WERI-Rb-1 (cell line): Measurements from ENCODE around the gene GABBR2.

Experiments
- DNase-seq: peaks from one replicate; pipeline ENCODE4 v3.0.0-alpha.2; 2020
- H3K27ac ChIP-seq: fragments of 250-450 bp; sonication (Bioruptor Pico); 2 replicates; pipeline ENCODE4 v1.5.1; 2020; ENCODE audit warnings: mild to moderate bottlenecking, moderate library complexity
- H3K27me3 ChIP-seq: fragments of 250-450 bp; sonication (Bioruptor Pico); 2 replicates; pipeline ENCODE4 v1.5.1; 2021; ENCODE audit warnings: mild to moderate bottlenecking, low read depth, moderate library complexity; ENCODE audit not compliant: insufficient read depth, severe bottlenecking
- H3K36me3 ChIP-seq: fragments of 250-450 bp; sonication (Bioruptor Pico); 2 replicates; pipeline ENCODE4 v1.5.1; 2020; ENCODE audit warnings: mild to moderate bottlenecking, moderate library complexity
- H3K4me3 ChIP-seq: 2 replicates; pipeline ENCODE4 v1.5.1; 2011; ENCODE audit warnings: low read depth, mild to moderate bottlenecking, control low read depth, low read length
- H3K9me3 ChIP-seq: fragments of 250-450 bp; sonication (Bioruptor Pico); 2 replicates; pipeline ENCODE4 v1.5.1; 2021; ENCODE audit warnings: mild to moderate bottlenecking, moderate library complexity; ENCODE audit not compliant: severe bottlenecking
- TF ChIP-seq, protein P1 (sequence below): IDR thresholded peaks from 2 replicates; pipeline ENCODE4 v1.5.1; 2011; ENCODE audit warnings: low read depth, mild to moderate bottlenecking, control low read depth, inconsistent platforms, low read length

Gene GABBR2

DNA sequence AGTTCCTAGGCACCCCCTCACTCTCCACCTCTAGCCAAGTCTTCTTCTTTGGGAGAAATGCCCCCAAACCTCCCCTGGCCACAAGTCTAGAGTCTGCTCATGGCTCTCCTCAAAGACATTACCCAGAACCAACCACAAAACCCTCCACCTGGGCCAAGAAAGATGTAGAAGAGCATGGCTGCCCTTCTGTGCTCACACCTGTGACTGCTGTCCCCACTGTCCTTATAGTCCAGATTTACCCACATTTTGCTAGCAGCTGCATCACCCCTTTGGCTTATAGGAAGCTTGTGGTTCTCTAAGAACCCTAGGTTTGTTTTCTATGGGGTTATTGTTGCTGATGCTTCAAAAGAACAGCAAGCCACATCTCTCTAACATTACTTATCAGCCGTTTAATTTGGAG is 6.1 kb upstream of the GABBR2 start:
- Histone ChIP-seq H3K9me3 (no peaks in the 10 kb centered on the region), H3K27ac (no peak overlapping the region), H3K36me3 (no peaks in the 10 kb centered on the region), H3K27me3 (no peaks in the 10 kb centered on the region), H3K4me3 (no peak overlapping the region)
- TF ChIP-seq, protein P1, sequence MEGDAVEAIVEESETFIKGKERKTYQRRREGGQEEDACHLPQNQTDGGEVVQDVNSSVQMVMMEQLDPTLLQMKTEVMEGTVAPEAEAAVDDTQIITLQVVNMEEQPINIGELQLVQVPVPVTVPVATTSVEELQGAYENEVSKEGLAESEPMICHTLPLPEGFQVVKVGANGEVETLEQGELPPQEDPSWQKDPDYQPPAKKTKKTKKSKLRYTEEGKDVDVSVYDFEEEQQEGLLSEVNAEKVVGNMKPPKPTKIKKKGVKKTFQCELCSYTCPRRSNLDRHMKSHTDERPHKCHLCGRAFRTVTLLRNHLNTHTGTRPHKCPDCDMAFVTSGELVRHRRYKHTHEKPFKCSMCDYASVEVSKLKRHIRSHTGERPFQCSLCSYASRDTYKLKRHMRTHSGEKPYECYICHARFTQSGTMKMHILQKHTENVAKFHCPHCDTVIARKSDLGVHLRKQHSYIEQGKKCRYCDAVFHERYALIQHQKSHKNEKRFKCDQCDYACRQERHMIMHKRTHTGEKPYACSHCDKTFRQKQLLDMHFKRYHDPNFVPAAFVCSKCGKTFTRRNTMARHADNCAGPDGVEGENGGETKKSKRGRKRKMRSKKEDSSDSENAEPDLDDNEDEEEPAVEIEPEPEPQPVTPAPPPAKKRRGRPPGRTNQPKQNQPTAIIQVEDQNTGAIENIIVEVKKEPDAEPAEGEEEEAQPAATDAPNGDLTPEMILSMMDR, result no peak
- no peak for DNase-seq

DNA sequence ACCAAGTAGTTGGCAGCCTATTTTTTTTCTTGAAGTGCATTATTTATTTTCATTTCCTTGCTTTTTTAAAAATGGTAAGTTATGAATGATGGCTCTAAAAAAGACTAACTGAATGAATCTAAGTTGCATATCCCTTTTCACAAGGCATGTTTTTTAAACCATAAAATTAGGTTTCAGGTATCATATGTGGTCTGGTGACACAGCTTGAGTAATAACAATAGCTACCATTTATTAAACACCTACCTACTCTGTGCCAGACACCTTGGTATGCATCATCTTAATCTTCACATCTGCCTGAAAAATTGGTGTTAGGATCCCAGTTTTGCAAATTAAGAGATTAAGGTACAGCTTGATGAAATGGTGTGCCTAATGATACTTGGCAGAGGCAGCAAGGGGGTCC is 4.3 kb upstream of the GABBR2 start:
- Histone ChIP-seq H3K9me3 (no peaks in the 10 kb centered on the region), H3K36me3 (no peaks in the 10 kb centered on the region), H3K27me3 (no peaks in the 10 kb centered on the region), H3K27ac (no peak overlapping the region), H3K4me3 (no peak overlapping the region)
- DNase-seq, result no peak
- TF ChIP-seq, protein P1, result no peak

DNA sequence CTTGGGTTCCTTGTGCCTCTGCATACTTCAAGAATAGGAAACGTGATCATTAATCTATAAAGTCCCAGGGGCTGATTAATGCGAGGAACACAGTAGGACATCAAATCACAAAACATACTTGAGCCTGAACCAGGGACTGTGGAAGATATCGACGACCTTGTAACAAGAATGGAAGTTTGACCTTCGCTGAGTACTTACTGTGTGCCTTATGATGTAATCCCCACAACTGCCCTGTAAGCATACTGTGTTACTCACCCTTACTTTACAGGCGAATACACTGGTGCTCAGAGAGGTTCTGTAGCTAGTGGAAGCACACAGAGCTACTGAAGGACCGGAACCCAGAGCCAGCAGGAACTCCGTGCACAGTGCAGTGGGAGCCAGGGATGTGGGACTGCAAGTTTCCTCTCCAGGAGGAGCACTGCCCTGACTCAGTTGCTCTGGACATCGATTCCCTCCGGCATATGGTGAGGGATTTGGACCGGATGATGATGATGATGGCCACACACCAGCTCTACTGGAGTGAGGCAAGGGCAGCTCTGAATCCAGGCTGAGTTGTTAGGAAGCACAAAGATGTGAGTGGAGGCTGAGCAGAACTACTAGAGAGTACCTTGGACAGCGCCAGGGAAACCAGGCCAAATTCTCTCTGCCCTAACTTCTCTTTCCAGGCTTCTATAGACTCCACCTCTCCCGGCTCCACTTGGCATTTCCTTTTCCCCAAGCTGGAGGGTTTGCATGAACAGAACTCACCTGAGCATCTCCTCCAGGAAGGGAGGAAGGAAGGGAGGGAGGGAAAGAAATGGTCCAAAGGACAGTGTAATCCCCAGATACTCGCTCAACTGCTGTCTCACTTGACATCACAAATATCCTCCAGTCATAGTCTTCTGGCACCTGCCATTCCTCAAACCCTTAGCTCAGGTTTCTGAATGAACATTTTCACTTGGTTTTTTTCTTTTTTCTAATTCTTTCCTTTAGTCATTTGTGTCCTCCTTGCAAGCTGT is 1.5 kb upstream of the GABBR2 start:
- Histone ChIP-seq H3K9me3 (no peaks in the 10 kb centered on the region), H3K27ac (no peak overlapping the region), H3K4me3 (no peak overlapping the region), H3K36me3 (no peaks in the 10 kb centered on the region), H3K27me3 (no peaks in the 10 kb centered on the region)
- TF ChIP-seq, protein P1, result no peak
- DNase-seq, result no peak

DNA sequence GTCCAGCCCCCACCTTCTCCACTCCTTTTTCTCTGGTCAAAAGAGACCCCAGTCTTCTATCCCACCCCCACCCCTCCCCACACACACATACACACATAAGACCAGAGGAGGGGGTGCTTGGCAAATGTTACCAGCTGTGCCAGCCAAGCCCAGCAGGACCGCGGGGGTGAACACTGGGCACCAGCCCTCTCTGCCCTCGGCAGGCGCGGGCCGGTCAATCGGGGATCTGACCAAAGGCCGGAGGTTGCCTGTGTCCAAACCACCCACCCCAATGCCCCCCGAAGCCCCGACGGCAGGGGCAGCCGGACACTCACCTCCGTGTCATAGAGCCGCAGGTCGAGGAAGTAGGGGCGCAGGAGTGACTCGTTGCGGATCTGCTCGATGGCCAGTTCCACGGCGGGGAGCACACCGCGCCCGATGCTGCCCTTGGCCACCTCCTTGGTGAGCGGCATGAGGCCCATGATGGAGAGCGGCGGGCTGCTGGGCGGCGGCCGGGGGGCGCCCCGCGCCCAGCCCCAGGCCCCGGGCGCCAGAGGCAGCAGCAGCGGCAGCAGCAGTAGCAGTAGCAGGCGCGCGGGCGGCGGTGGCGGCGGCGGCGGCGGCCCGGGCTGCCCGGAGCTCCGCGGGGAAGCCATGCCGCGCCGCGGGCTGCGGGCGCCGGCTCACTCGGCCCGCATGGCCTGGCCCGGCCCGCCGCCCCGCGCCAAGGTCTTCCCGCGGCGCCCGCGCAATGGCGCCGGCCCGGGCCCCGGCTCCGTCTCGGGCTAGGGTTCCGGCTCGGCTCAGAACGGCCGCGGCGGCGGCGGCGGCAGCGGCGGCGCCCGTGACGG is 417 bp downstream of the GABBR2 start:
- TF ChIP-seq, protein P1, result no peak
- Histone ChIP-seq H3K9me3 (no peaks in the 10 kb centered on the region), H3K27me3 (no peaks in the 10 kb centered on the region), H3K27ac (peak overlapping the region; percentile 77), H3K4me3 (peak overlapping the region; percentile 67), H3K36me3 (no peaks in the 10 kb centered on the region)
- DNase-seq, result peak; percentile 40

DNA sequence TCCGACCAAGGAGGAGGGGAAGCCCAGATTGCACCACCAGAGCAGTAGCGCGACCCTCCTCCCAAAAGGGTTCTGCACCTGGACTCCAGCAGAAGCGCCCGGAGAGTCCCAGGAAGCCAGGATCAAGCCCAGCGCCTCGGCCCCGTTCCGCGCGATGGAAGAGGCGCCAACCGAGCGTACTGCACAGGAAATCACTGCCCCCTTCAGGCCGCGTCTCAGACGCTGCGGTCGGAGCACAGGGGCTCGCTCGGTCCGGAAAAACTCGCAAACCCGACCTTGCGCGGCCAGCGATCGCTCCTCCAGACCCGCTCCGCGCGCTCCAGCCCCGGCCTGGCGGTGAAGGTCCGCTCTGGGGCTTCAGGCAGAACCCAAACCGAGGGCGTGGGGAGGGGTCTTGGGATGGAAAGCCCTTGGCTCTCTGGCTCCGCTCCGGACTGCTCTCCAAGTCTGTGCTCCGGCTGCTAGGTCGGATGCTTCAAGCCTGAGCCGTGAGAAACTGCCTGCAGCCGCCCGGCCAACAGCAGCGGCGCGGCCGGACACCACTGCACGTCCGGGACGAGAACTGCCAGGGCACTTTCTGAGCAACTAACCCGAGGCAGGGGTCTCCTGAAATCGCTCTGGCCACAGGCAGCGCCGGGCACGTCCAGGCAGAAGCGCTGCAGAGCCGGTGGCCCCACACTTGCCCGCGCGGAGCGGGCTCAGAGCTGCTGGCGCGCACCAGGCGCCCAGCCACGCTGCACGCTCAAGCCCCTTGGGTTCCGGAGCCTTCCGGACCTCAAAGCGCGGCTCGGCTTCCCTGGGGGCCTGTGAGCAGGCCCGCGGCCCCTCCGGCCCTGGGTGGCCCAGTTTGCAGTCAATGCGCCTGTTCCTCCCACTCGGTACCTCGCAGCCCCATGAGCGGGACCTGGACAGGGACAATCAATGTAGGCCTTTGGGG is 1.3 kb downstream of the GABBR2 start:
- peak overlapping the region; percentile 67 for H3K4me3 ChIP-seq
- DNase-seq, result peak; percentile 93
- H3K27ac ChIP-seq, result peak overlapping the region; percentile 42
- H3K9me3 ChIP-seq, result no peaks in the 10 kb centered on the region
- no peaks in the 10 kb centered on the region for H3K27me3 ChIP-seq
- TF ChIP-seq, protein P1, result peak; percentile 95
- no peaks in the 10 kb centered on the region for H3K36me3 ChIP-seq
